ENCODE data around the gene IFI27L2. TPM values are rescaled to one million over a fixed set of nuclear protein-coding genes. Genes with fewer than 3 reads are reported as not detected.

The IFI27L2 gene
- total RNA-seq, 1 experiment from 2014 or later = 98.0 TPM

DNA sequence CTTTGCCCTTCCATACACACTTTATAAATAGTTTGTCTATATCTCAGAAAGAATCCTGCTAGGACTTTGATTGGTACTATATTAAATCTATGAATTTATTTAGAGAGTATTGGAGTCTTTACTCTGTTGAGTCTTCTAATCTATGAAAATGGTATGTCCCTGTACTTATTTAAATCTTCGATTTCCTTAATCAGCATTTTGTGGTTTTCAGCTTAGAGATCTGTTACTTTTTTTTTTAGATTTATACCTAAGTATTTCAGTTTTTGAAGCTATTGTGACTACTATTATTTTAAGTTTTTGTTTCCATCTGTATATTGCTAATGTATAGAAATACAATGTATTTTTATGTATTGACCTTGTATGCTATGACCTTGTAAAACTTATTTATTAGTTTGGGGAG is 13.4 kb upstream of the IFI27L2 start:
- H3K4me3 ChIP-seq = no peak overlapping the region
- no peaks in the 10 kb centered on the region for H3K4me1 ChIP-seq (replicated peaks)
- no peaks in the 10 kb centered on the region for H3K27me3 ChIP-seq (replicated peaks)
- H3K9me3 ChIP-seq (replicated peaks) = no peaks in the 10 kb centered on the region
- no peak for DNase-seq (ENCODE audit: low read depth in 1 of 2, low spot score in 2 of 2)
- no peaks in the 10 kb centered on the region for H3K36me3 ChIP-seq
- H3K27ac ChIP-seq = no peak overlapping the region

DNA sequence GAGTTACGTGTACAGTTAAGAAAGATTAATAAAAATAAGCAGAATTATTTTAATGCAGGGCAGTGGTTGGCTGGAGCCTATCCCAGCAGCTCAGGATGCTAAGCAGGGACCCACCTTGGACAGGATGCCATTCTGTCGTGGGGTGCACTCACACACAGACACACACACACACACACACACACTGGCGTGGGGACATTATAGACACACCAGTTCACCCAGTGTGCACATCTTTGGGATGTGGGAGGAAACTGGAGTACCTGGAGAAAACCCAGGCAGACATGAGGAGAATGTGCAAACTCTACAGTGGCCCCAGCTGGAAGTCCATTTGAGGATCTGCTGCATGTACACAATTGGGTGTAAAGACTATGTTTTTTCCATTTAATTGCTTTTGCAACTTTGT is 12.8 kb upstream of the IFI27L2 start:
- H3K9me3 ChIP-seq (replicated peaks) = no peaks in the 10 kb centered on the region
- no peaks in the 10 kb centered on the region for H3K27me3 ChIP-seq (replicated peaks)
- no peak overlapping the region for H3K4me3 ChIP-seq
- no peak for DNase-seq (ENCODE audit: low read depth in 1 of 2, low spot score in 2 of 2)
- H3K27ac ChIP-seq = no peak overlapping the region
- no peaks in the 10 kb centered on the region for H3K36me3 ChIP-seq
- no peaks in the 10 kb centered on the region for H3K4me1 ChIP-seq (replicated peaks)

DNA sequence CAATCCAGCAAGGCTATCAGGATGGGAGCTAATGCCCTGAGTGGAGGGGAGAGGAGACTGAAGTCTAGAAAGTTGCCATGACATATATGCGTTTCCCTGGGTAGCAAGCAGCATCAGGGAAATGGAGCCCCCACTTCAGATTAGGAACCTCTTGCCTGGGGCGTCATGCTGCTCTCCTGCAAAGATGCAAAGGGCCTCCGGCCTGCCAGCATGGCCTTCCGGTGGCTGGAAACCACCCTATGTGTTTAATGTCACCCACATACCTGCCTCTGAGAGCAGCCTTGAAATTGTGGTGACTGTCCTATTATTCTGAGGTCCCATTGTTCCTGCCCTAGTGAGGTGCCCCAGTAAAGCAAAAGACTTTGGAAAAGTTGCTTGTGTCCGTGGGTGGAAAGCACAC is 10.0 kb upstream of the IFI27L2 start:
- no peaks in the 10 kb centered on the region for H3K9me3 ChIP-seq (replicated peaks)
- no peak overlapping the region for H3K4me3 ChIP-seq
- H3K27me3 ChIP-seq (replicated peaks) = no peaks in the 10 kb centered on the region
- no peaks in the 10 kb centered on the region for H3K36me3 ChIP-seq
- no peaks in the 10 kb centered on the region for H3K4me1 ChIP-seq (replicated peaks)
- H3K27ac ChIP-seq = no peak overlapping the region
- no peak for DNase-seq (ENCODE audit: low read depth in 1 of 2, low spot score in 2 of 2)

DNA sequence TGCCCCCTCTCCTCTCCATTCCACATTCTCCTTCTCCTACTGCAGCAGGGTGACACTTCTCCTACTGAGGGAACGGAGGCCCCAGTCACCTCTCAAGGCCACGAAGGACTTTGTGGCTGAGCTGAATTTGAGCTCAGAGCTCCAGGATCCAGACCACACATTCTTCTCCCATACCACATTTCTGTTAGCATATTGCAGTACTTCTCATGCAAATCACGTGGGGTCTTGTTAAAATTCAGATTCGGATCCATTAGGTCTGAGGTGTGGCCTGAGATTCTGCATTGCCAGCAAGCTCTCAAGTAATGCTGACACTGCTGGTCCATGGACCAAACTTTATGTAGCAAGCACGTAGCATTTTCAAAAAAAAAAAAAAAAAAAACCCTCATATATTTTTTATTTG is 9.6 kb upstream of the IFI27L2 start:
- H3K4me3 ChIP-seq = no peak overlapping the region
- no peaks in the 10 kb centered on the region for H3K4me1 ChIP-seq (replicated peaks)
- DNase-seq (ENCODE audit: low read depth in 1 of 2, low spot score in 2 of 2) = no peak

DNA sequence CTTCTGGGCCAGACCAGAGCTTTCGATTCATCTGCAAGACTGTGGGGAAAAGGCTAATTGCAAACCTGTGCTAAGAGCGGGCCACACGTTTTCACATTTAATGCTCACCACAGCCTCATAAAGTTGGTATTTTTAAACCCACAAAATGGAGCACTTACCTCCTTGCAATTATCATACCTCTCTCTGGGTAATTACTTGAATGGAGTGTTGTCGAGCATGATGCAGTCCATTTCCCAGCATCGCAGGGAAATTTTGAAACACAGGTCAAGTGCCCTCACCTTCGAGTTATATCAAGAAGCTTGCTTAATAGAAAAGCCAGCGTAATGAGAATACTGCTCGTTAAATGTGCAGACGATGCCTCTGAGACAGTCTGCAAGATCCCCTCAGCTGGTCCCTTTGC is 8.8 kb upstream of the IFI27L2 start:
- Histone ChIP-seq H3K36me3 (no peaks in the 10 kb centered on the region), H3K4me1 (replicated peaks) (no peaks in the 10 kb centered on the region)
- no peak for DNase-seq (ENCODE audit: low read depth in 1 of 2, low spot score in 2 of 2)

More for the DNA sequence above, 9.6 kb upstream of the IFI27L2 start:
- H3K27ac ChIP-seq = no peak overlapping the region
- no peaks in the 10 kb centered on the region for H3K9me3 ChIP-seq (replicated peaks)
- no peaks in the 10 kb centered on the region for H3K27me3 ChIP-seq (replicated peaks)
- no peaks in the 10 kb centered on the region for H3K36me3 ChIP-seq

DNA sequence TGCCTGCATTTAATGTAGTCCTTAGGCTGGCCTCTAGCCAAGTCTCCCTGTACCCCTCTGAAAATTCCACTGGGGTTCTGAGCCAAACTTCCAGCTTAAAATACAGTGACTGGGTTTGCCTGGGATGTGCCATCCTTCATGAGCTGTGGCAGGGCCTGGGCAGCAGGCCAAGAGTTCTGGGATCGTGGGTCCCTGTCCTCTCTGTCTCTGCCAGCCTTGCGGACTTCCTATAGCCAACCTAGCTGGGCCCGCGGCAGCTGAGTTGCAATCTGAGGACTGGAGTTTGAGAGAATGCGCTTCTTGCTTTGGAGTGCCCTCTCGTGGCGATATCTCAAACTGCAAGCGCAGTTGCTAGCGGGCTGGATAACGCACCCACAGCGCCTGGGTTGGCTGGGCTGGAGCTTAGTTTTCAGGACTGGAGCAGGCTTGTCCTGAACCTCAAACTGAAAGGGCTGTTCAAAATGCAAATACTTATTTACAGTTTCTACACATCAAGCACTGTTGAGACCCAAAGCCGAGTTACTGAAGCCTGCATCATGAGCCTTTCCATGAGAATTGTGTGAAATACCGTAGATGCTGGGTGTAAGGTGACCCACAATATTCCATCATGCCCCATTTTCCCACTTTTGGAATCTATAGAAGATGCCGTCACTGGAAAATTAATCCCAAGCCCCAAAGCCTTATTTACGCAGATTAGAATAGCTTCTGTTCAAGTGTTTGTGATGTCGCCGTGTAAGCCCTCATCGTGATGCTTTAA is 7.3 kb upstream of the IFI27L2 start:
- DNase-seq (ENCODE audit: low read depth in 1 of 2, low spot score in 2 of 2) = peak; percentile 55 to 80
- H3K4me3 ChIP-seq = no peak overlapping the region
- H3K9me3 ChIP-seq (replicated peaks) = no peaks in the 10 kb centered on the region
- H3K36me3 ChIP-seq = no peaks in the 10 kb centered on the region
- H3K27me3 ChIP-seq (replicated peaks) = no peaks in the 10 kb centered on the region
- H3K27ac ChIP-seq = no peak overlapping the region
- no peaks in the 10 kb centered on the region for H3K4me1 ChIP-seq (replicated peaks)

More for the DNA sequence above, 8.8 kb upstream of the IFI27L2 start:
- H3K4me3 ChIP-seq = no peak overlapping the region
- no peaks in the 10 kb centered on the region for H3K27me3 ChIP-seq (replicated peaks)
- no peaks in the 10 kb centered on the region for H3K9me3 ChIP-seq (replicated peaks)
- no peak overlapping the region for H3K27ac ChIP-seq

DNA sequence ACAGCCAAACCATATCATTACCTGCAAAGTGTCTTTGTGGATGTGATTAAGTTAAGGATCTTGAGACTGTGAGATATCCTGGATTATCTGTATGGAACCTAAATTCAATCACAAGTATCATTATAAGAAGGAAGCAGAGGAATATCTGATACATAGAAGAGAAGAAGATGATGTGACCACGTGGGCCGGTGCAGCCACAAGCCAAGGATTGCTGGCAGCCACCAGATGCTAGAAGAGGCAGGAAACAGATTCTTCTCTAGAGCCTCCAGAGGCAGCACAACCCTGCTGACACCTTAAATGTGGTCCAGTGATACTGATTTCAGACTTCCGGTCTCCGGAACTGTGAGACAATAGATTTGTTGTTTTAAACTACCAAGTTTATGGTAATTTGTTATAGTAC is 6.1 kb upstream of the IFI27L2 start:
- H3K4me3 ChIP-seq = no peak overlapping the region
- H3K9me3 ChIP-seq (replicated peaks) = no peaks in the 10 kb centered on the region
- no peak for DNase-seq (ENCODE audit: low read depth in 1 of 2, low spot score in 2 of 2)
- H3K4me1 ChIP-seq (replicated peaks) = no peaks in the 10 kb centered on the region
- no peaks in the 10 kb centered on the region for H3K36me3 ChIP-seq
- H3K27me3 ChIP-seq (replicated peaks) = no peaks in the 10 kb centered on the region
- H3K27ac ChIP-seq = no peak overlapping the region

DNA sequence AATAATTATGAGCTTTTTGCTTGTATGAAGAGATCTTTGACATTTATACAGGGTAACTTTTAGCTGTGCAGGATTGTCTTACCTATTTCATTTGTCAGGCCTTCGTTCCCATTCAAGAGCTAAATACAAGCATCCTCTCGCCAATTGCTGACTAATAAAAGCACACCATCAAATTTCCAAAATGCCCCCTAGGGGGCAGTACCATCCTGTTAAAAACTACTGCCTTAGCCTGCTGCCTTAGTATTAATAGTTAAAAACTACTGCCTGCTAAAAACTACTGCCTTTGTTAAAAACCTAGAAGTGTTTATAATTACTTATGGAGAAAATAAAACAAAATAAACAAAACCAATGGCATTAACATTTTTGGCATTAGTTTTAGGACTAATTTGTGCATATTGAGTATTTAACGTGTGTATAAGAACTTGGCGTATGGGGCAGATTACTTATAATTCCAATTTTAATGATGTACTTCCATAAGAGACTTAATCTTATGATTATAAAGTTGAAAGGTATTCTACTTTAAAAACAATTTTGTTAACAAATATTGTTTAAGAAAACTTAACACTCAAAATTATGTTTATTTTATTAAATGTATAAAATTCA is 3.0 kb upstream of the IFI27L2 start:
- H3K27me3 ChIP-seq (replicated peaks) = no peaks in the 10 kb centered on the region
- no peaks in the 10 kb centered on the region for H3K9me3 ChIP-seq (replicated peaks)
- no peak overlapping the region for H3K27ac ChIP-seq
- no peaks in the 10 kb centered on the region for H3K4me1 ChIP-seq (replicated peaks)
- H3K4me3 ChIP-seq = no peak overlapping the region
- H3K36me3 ChIP-seq = peaks cover 3% of the 10 kb centered on the region
- DNase-seq (ENCODE audit: low read depth in 1 of 2, low spot score in 2 of 2) = peak in 1 of 2 experiments; percentile 52

DNA sequence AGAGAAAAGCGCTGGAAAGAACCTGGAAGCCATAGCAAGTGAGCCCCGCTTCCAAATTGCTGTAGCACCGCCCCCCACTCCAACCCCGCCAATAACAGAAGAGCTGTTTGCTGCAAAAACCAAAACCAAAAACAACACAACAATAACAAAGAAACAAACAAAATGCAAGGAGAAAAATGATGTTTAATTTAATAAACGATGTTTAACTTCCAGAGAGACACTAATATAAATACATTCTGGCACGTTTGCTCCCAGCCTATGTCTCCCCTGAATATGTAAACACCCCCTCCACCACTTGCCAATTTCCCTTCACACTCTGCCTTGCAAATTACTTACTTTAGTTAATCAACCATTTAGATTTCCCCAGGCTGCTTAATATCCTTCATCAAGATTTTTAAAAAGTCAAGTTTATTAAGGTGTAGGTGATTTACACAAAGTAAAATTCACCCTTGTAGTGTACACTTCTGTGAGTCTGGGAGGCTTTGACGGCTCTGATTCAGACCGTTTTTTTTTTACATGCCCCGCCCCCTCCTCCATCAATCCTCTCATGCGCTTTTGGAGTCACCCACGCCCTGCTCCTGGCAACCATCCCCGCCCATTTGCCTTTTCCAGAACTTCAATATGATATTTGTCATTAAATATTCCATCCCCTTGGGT is 482 bp upstream of the IFI27L2 start:
- Histone ChIP-seq H3K27ac (no peak overlapping the region; the same call in 1 of the 2 replicates), H3K4me1 (replicated peaks) (no peaks in the 10 kb centered on the region), H3K36me3 (peaks cover 3% of the 10 kb centered on the region), H3K4me3 (peak overlapping the region; percentile 51), H3K27me3 (replicated peaks) (no peaks in the 10 kb centered on the region), H3K9me3 (replicated peaks) (no peaks in the 10 kb centered on the region)
- DNase-seq (ENCODE audit: low read depth in 1 of 2, low spot score in 2 of 2) = peak in 1 of 2 experiments; percentile 41

DNA sequence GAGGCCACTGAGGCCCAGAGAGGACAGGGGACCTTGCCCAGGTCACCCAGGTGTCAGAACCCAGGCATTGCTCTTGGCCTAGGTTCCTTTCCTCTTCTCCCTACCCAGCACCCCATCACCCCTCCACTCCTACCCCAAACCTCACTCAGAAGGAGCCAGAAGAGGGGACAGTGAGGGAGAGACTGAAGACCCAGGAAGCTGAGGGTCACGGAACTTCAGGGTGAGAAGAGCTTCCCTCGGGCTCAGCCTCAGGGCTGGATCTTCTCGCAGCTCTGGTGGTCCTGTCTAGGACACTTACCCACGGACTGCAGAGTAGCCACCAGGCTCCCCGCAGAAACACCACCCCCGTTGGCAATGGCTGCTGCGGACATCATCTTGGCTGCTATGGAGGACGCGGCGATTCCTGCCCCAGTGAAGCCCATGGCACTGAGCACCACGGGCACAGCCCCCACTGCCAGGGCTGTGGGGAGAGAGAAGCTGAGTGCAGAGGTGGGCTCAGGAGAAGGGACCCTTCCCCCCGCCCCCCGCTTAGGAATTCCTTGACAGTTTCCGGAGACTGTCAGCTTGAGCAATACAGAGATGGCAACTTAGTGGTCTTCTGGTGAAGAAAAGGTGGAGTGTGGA is 1.1 kb downstream of the IFI27L2 start:
- Histone ChIP-seq H3K27ac (no peak overlapping the region), H3K36me3 (peaks cover 3% of the 10 kb centered on the region), H3K9me3 (replicated peaks) (no peaks in the 10 kb centered on the region), H3K4me1 (replicated peaks) (no peaks in the 10 kb centered on the region), H3K27me3 (replicated peaks) (no peaks in the 10 kb centered on the region), H3K4me3 (peak overlapping the region; percentile 51; the same call in 1 of the 2 replicates)
- DNase-seq (ENCODE audit: low read depth in 1 of 2, low spot score in 2 of 2) = no peak

DNA sequence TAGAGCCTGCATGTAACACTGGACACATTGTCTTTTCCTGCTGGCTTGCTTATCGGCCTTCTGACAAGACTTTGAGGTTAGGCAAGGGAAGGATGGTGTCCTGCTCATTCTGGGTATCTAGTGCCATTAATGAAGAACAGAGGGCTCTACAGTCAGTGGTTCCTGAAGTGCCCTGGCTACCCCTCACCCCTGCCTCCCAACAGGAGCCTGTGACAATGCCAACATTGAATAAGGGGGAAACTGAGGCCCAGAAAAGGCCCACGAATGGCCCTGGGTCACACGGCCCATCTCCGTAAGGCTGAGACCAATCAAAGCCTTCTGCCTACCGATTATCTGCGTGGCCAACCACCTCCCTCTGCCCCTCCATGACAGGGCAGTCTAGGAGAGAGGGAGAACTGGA is 2.1 kb downstream of the IFI27L2 start:
- DNase-seq (ENCODE audit: low read depth in 1 of 2, low spot score in 2 of 2) = peak in 1 of 2 experiments; percentile 24
- H3K4me1 ChIP-seq (replicated peaks) = no peaks in the 10 kb centered on the region
- H3K9me3 ChIP-seq (replicated peaks) = no peaks in the 10 kb centered on the region
- H3K4me3 ChIP-seq = no peak overlapping the region
- peaks cover 3% of the 10 kb centered on the region for H3K36me3 ChIP-seq
- H3K27ac ChIP-seq = no peak overlapping the region
- no peaks in the 10 kb centered on the region for H3K27me3 ChIP-seq (replicated peaks)

DNA sequence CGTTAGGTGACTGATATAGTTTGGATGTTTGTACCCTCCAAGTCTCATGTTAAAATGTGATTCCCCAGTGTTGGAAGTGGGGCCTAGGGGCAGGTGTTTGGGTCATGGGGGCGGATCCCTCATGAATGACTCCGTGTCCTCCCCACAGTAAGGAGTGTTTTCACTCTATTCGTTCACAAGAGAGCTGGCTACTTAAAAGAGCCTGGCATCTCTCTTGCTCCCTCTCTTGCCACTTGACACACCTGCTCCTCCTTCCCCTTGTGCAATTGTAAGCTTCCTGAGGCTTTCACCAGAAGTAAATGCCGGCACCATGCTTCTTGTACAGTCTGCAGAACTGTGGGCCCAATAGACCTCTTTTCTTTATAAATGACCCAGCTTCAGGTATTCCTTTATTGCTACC is 2.6 kb downstream of the IFI27L2 start:
- no peaks in the 10 kb centered on the region for H3K27me3 ChIP-seq (replicated peaks)
- no peak for DNase-seq (ENCODE audit: low read depth in 1 of 2, low spot score in 2 of 2)
- H3K36me3 ChIP-seq = peaks cover 3% of the 10 kb centered on the region
- no peaks in the 10 kb centered on the region for H3K4me1 ChIP-seq (replicated peaks)
- no peak overlapping the region for H3K4me3 ChIP-seq
- no peak overlapping the region for H3K27ac ChIP-seq
- no peaks in the 10 kb centered on the region for H3K9me3 ChIP-seq (replicated peaks)

DNA sequence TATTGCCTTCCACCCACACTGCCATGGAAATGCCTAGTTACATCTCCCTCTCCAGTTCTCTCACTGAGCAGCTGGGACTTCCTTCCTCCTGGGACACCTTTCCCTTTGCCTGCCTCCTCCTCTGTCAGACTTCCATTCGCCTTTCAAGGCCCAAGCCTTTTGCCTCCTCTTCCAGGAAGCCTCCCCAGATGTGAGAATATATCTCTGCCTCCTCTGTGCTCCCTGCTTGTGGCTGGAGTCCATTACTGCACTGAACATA is 3.1 kb downstream of the IFI27L2 start:
- no peak for DNase-seq (ENCODE audit: low read depth in 1 of 2, low spot score in 2 of 2)
- H3K9me3 ChIP-seq (replicated peaks) = no peaks in the 10 kb centered on the region
- H3K27ac ChIP-seq = no peak overlapping the region
- H3K36me3 ChIP-seq = peaks cover 3% of the 10 kb centered on the region
- peaks cover 3% of the 10 kb centered on the region for H3K4me1 ChIP-seq (replicated peaks)
- no peak overlapping the region for H3K4me3 ChIP-seq
- H3K27me3 ChIP-seq (replicated peaks) = no peaks in the 10 kb centered on the region
